B cell (primary cell): Measurements from ENCODE around the gene DNAJC16. TPM values are rescaled to one million over a fixed set of nuclear protein-coding genes. Genes with fewer than 3 reads are reported as not detected.
"Not testable (repeated sequence)": the region's sequence is repeated elsewhere in the genome, so short reads cannot be mapped to it uniquely, and the experiment has no call there.

Experiments used
- ATAC-seq: fragments of 200-7000 bp; cut with Tn5 transposase; one replicate; pipeline ENCODE4 v1.10.0; 2021; ENCODE audit warnings: low read depth, mild to moderate bottlenecking, moderate number of reproducible peaks, moderate library complexity
- CTCF ChIA-PET: fragments of 350-600 bp; sonication (Branson Sonifier 250); formaldehyde crosslinking; loops from one replicate; lab custom pipeline; 2021; ENCODE audit warnings: antibody characterized with exemption, inconsistent platforms; lab: Charles Lee
- POLR2A ChIA-PET: fragments of 350-600 bp; sonication (Branson Sonifier 250); formaldehyde crosslinking; loops from one replicate; lab custom pipeline; 2021; ENCODE audit warnings: antibody characterized with exemption; lab: Charles Lee
- DNase-seq: peaks from one replicate; pipeline ENCODE4 v3.0.0; 2013
- H2AFZ ChIP-seq: 2 replicates; pipeline ENCODE4 v1.6.1; 2012; ENCODE audit warnings: mild to moderate bottlenecking, low read depth, low read length; ENCODE audit not compliant: insufficient read depth, poor library complexity, severe bottlenecking
- H3K27ac ChIP-seq, 2 donors: 1 replicate in 1 of 2; 2 replicates in 1 of 2; pipeline ENCODE4 v1.5.1; 2012 to 2013; ENCODE audit warnings: low read length in 2 of 2, mild to moderate bottlenecking in 2 of 2, moderate library complexity in 1 of 2
- H3K27me3 ChIP-seq, 4 experiments: fragments of 200-600 bp in 1 of 4; sonication (generic) in 1 of 4; replicated peaks in 1 of 4; 1 replicate in 2 of 4; 2 replicates in 2 of 4; pipeline versions ENCODE4 v1.6.1 to v1.7.0; 2013 to 2016; ENCODE audit warnings: low read length in 3 of 4, mild to moderate bottlenecking in 2 of 4, mixed read lengths in 1 of 4, moderate library complexity in 1 of 4; ENCODE audit not compliant: insufficient read depth in 4 of 4, control insufficient read depth in 3 of 4; ENCODE audit errors: control extremely low read depth in 1 of 4
- H3K36me3 ChIP-seq, 2 experiments: replicated peaks in 1 of 2; 1 replicate in 1 of 2; 2 replicates in 1 of 2; pipeline versions ENCODE4 v1.6.1 to v1.7.1; 2013; ENCODE audit warnings: low read length in 1 of 2; ENCODE audit not compliant: insufficient read depth in 2 of 2, control insufficient read depth in 1 of 2; ENCODE audit errors: control extremely low read depth in 1 of 2, extremely low read depth in 1 of 2
- H3K4me1 ChIP-seq, 2 donors: fragments of 200-600 bp in 1 of 2; sonication (generic) in 1 of 2; 1 replicate in 1 of 2; 2 replicates in 1 of 2; pipeline versions ENCODE4 v1.5.1 to v1.6.1; 2013 to 2017; ENCODE audit warnings: low read length in 2 of 2; ENCODE audit not compliant: control insufficient read depth in 2 of 2, insufficient read depth in 2 of 2
- H3K4me2 ChIP-seq: replicated peaks from 2 replicates; pipeline ENCODE3; 2012; ENCODE audit warnings: mild to moderate bottlenecking, low read depth, low read length; ENCODE audit not compliant: poor library complexity, severe bottlenecking
- H3K4me3 ChIP-seq, 5 experiments: fragments of 200-600 bp in 1 of 5; sonication (generic) in 1 of 5; 1 replicate in 3 of 5; 2 replicates in 2 of 5; pipeline versions ENCODE4 v1.5.1 to v1.7.0; 2011 to 2016; ENCODE audit warnings: low read length in 4 of 5, mild to moderate bottlenecking in 4 of 5, low read depth in 2 of 5, control low read depth in 1 of 5, moderate library complexity in 1 of 5; ENCODE audit not compliant: insufficient read depth in 1 of 5; ENCODE audit errors: control extremely low read depth in 1 of 5, extremely low read depth in 1 of 5
- H3K79me2 ChIP-seq: fragments of 200-600 bp; sonication (generic); one replicate; pipeline ENCODE4 v1.6.0; 2016; ENCODE audit warnings: low read length; ENCODE audit not compliant: control insufficient read depth, insufficient read depth
- H3K9ac ChIP-seq: fragments of 200-600 bp; sonication (generic); 2 replicates; pipeline ENCODE4 v1.6.1; 2017; ENCODE audit warnings: mild to moderate bottlenecking, low read length, moderate library complexity
- H3K9me3 ChIP-seq, 3 donors: one replicate each; pipeline versions ENCODE4 v1.6.1 to v1.7.1; 2013; ENCODE audit warnings: low read length in 2 of 3; ENCODE audit not compliant: control insufficient read depth in 2 of 3, insufficient read depth in 1 of 3; ENCODE audit errors: control extremely low read depth in 1 of 3
- H4K20me1 ChIP-seq: 2 replicates; pipeline ENCODE4 v1.6.0; 2012; ENCODE audit warnings: mild to moderate bottlenecking, low read length; ENCODE audit not compliant: insufficient read depth, control insufficient read depth, poor library complexity, severe bottlenecking
- H3K27ac Mint-ChIP-seq: one replicate; pipeline ENCODE4 v1.8.0; 2021; ENCODE audit warnings: mixed read lengths
- H3K27me3 Mint-ChIP-seq: one replicate; pipeline ENCODE4 v1.8.0; 2021; ENCODE audit warnings: mixed read lengths
- H3K4me1 Mint-ChIP-seq: one replicate; pipeline ENCODE4 v1.8.0; 2021; ENCODE audit warnings: mixed read lengths
- H3K4me3 Mint-ChIP-seq: one replicate; pipeline ENCODE4 v1.8.0; 2021; ENCODE audit warnings: mixed read lengths
- H3K9me3 Mint-ChIP-seq: one replicate; pipeline ENCODE4 v1.8.0; 2022; ENCODE audit warnings: mixed read lengths; ENCODE audit not compliant: insufficient read depth
- EZH2 ChIP-seq: IDR thresholded peaks from 2 replicates; pipeline ENCODE4 v1.6.1; 2012; ENCODE audit warnings: borderline replicate concordance, low read depth, mild to moderate bottlenecking, moderate library complexity, low read length; ENCODE audit not compliant: insufficient read depth, poor library complexity, severe bottlenecking
- WGBS: methylation state at CpG from one replicate; pipeline ENCODE4 v1.1.5; 2013; ENCODE audit warnings: missing lambda C conversion rate; ENCODE audit not compliant: insufficient coverage; 5-methylcytosine and 5-hydroxymethylcytosine counted together
- intact Hi-C: fragments of 100-400 bp; cut with micrococcal nuclease; formaldehyde crosslinking; loops from one replicate; pipeline ENCODE4 v1.10.0; 2022
- polyA plus RNA-seq: library from polyadenylated mRNA; depleted of rRNA; stranded (reverse); fragments of >200 nt; gene quantifications from 2 replicates; pipeline ENCODE4 v1.2.3, GENCODE V29; 2012
- total RNA-seq, 2 donors: library from RNA; stranded (reverse); fragments of 120-200 nt in 1 of 2; gene quantifications; 1 replicate in 1 of 2; 2 replicates in 1 of 2; pipeline versions ENCODE4 v1.2.3 to v1.2.4, GENCODE V29; 2013 to 2022
- TF ChIP-seq, protein P1 (sequence below): fragments of 200-600 bp; IDR thresholded peaks from one replicate; pipeline ENCODE4 v1.8.0; 2022; ENCODE audit warnings: antibody characterized with exemption, mild to moderate bottlenecking

Gene DNAJC16
- total and polyA plus RNA-seq, 2 donors (not counting 1 experiment from before 2014, with no cell fraction given): 16.9 to 47.1 TPM

DNA sequence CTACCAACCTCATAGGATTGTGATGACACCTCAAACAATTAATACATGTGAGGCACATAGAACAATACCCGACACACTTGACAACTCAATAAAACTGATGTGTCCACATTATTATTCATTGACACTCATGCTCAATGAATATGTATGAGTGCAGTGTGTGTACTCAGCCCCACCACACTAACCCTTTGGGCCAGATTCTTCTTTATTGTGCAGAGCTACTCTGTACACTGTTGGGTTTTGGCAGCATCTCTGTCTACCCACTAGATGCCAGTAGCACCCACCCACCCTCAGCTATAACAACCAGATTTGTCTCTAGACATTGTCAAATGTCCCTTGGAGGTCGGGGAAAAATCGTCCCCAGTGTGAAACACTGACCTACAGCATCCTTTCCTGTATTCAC, 12.7 kb upstream of the DNAJC16 start:
- Mint-ChIP-seq H3K4me3 (no peak overlapping the region), H3K9me3 (no peaks in the 10 kb centered on the region), H3K27ac (no peak overlapping the region), H3K4me1 (peaks cover 39% of the 10 kb centered on the region), H3K27me3 (no peaks in the 10 kb centered on the region)
- ATAC-seq (no peak), DNase-seq (no peak)
- H4K20me1 ChIP-seq: peaks cover 6% of the 10 kb centered on the region
- ChIA-PET POLR2A (no interaction called here), CTCF (no interaction called here)
- peaks cover 8 to 10% of the 10 kb centered on the region in 2 donors for H3K4me1 ChIP-seq
- no peaks in the 10 kb centered on the region for H3K27me3 ChIP-seq
- intact Hi-C loops: no loop called here
- H3K79me2 ChIP-seq: peaks cover 71% of the 10 kb centered on the region
- H3K9ac ChIP-seq: no peak overlapping the region
- H3K9me3 ChIP-seq: no peaks in the 10 kb centered on the region
- no peak overlapping the region for H3K27ac ChIP-seq
- WGBS: 100% methylated on average over 2 of the region's 3 CpGs
- no peak overlapping the region for H3K4me2 ChIP-seq
- H3K4me3 ChIP-seq: no peak overlapping the region
- peaks cover 4 to 40% of the 10 kb centered on the region in 2 experiments for H3K36me3 ChIP-seq
- no peak for TF ChIP-seq EZH2
- TF ChIP-seq, protein P1, sequence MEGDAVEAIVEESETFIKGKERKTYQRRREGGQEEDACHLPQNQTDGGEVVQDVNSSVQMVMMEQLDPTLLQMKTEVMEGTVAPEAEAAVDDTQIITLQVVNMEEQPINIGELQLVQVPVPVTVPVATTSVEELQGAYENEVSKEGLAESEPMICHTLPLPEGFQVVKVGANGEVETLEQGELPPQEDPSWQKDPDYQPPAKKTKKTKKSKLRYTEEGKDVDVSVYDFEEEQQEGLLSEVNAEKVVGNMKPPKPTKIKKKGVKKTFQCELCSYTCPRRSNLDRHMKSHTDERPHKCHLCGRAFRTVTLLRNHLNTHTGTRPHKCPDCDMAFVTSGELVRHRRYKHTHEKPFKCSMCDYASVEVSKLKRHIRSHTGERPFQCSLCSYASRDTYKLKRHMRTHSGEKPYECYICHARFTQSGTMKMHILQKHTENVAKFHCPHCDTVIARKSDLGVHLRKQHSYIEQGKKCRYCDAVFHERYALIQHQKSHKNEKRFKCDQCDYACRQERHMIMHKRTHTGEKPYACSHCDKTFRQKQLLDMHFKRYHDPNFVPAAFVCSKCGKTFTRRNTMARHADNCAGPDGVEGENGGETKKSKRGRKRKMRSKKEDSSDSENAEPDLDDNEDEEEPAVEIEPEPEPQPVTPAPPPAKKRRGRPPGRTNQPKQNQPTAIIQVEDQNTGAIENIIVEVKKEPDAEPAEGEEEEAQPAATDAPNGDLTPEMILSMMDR: no peak
- H2AFZ ChIP-seq: no peak overlapping the region

DNA sequence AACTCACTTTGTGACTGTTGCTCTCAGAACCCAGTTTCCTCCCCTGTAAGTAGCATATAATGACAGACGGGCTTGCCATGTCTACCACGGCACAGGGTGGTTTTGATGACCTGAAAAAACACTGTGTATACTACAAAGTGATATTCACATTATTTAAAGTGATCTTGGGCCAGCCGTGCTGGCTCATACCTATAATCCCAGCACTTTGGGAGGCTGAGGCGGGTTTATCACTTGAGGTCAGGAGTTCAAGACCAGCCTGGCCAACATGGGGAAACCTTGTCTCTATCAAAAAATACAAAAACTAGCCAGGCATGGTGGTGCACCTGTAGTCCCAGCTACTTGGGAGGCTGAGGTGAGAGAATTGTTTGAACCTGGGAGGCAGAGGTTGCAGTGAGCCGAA, 12.1 kb upstream of the DNAJC16 start:
- intact Hi-C loops, H3K27ac Mint-ChIP-seq, H3K4me3 Mint-ChIP-seq: not testable (repeated sequence)

More for the DNA sequence above, 12.1 kb upstream of the DNAJC16 start:
- not testable (repeated sequence) for H3K27me3 ChIP-seq, H3K4me2 ChIP-seq, H4K20me1 ChIP-seq, H3K27ac ChIP-seq, H3K9ac ChIP-seq, H3K27me3 Mint-ChIP-seq, H3K4me3 ChIP-seq, H3K9me3 Mint-ChIP-seq, DNase-seq, H2AFZ ChIP-seq, H3K9me3 ChIP-seq, ATAC-seq
- H3K36me3 ChIP-seq: peaks cover 4 to 40% of the 10 kb centered on the region in 2 experiments
- peaks cover 76% of the 10 kb centered on the region for H3K79me2 ChIP-seq
- ChIA-PET CTCF (interaction anchor here (0.8 kb wide), 1 partner anchor 12 kb away, joined by 3 read pairs; no protein-coding TSS in a partner anchor), POLR2A (interaction anchor here (1.2 kb wide), 1 partner anchor 9 kb away, joined by 3 read pairs; the partner anchor contains the start of gene CASP9)
- H3K4me1 ChIP-seq: peaks cover 8 to 10% of the 10 kb centered on the region in 2 donors
- peaks cover 38% of the 10 kb centered on the region for H3K4me1 Mint-ChIP-seq
- WGBS: 100% methylated on average over 1 of the region's 5 CpGs
